ENCODE data around the gene DMBX1. TPM values are rescaled to one million over a fixed set of nuclear protein-coding genes. Genes with fewer than 3 reads are reported as not detected.

DMBX1 gene
- total RNA-seq, 2 donors from 2014 or later, result 5.7 to 16.6 TPM

DNA sequence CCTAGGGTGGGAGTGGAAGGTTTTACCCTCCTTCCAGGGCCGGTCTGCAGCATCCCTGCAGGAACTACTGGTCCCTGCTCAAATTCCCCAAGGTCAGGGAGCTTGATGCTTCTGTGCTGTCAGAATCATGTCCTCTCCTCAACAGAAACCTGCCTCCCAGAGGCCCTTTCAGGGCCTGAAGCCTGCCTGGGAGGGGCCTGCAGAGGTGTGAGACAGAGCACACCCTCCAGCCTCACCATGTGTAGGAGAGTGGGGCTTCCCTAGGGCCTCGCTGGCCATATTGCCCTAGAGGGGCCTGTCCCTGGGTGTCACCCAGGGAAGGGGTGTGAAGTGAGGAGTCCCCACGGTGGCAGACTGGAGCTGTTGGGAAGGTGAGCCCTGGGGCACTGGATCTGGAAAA, 40.7 kb downstream of the DMBX1 start:
- Histone ChIP-seq H3K4me1 (ENCODE audit: control insufficient read depth, insufficient read depth, low read length) (peaks cover 20% of the 10 kb centered on the region), H3K27me3 (ENCODE audit: control insufficient read depth, insufficient read depth, low read length, poor library complexity, severe bottlenecking) (peaks cover 92% of the 10 kb centered on the region)
- peaks cover 94% of the 10 kb centered on the region for H3K27me3 Mint-ChIP-seq (ENCODE audit: insufficient read depth)

DNA sequence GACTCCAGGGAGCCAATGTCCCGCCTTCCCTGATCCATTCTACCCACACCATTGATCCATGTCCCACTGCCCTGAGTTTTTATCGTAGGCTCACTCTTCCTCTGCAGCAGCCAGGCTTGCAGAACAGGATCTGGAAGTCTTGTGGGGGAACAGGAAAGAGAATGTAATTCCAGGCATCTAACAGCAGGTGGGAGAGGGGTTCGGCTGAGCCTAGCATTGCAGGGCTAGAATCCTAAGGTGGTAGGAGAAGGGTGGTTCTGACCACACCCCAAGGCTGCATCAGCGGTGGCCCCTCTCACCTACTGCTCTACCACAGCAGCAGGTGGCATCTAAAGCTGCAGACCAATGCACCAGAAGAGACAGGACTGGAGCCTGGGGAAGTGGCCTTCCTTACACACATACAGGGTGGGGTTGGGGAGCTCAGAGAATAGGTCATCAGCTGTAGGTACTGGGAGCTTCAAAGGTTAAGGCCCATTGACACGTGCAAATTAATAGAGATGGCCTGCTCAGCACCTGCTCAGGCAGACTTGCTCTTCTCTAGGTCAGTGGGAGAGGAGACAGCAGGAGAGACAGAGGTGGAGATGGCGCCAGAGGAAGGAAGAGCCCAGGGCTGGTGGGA, 41.3 kb downstream of the DMBX1 start:
- Mint-ChIP-seq H3K4me3 (no peak overlapping the region), H3K36me3 (ENCODE audit: low read depth) (no peaks in the 10 kb centered on the region), H3K27me3 (ENCODE audit: insufficient read depth) (peaks cover 93% of the 10 kb centered on the region), H3K9me3 (no peaks in the 10 kb centered on the region), H3K4me1 (peaks cover 25% of the 10 kb centered on the region), H3K27ac (no peak overlapping the region)
- H3K9ac ChIP-seq (ENCODE audit: extremely low read depth, low read length, poor library complexity, severe bottlenecking), result no peak overlapping the region
- peak; percentile 74 for DNase-seq
- peaks cover 94% of the 10 kb centered on the region for H3K27me3 ChIP-seq (ENCODE audit: control insufficient read depth, insufficient read depth, low read length, poor library complexity, severe bottlenecking)
- TF ChIP-seq, protein P1, sequence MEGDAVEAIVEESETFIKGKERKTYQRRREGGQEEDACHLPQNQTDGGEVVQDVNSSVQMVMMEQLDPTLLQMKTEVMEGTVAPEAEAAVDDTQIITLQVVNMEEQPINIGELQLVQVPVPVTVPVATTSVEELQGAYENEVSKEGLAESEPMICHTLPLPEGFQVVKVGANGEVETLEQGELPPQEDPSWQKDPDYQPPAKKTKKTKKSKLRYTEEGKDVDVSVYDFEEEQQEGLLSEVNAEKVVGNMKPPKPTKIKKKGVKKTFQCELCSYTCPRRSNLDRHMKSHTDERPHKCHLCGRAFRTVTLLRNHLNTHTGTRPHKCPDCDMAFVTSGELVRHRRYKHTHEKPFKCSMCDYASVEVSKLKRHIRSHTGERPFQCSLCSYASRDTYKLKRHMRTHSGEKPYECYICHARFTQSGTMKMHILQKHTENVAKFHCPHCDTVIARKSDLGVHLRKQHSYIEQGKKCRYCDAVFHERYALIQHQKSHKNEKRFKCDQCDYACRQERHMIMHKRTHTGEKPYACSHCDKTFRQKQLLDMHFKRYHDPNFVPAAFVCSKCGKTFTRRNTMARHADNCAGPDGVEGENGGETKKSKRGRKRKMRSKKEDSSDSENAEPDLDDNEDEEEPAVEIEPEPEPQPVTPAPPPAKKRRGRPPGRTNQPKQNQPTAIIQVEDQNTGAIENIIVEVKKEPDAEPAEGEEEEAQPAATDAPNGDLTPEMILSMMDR (conservative IDR thresholded peaks at IDR 0.05), result peak; percentile 58
- no peaks in the 10 kb centered on the region for H3K36me3 ChIP-seq (ENCODE audit: control insufficient read depth, insufficient read depth, low read length)
- H3K9me3 ChIP-seq (ENCODE audit: control insufficient read depth, low read length), result no peaks in the 10 kb centered on the region
- H3K27ac ChIP-seq (ENCODE audit: low read depth, low read length), result no peak overlapping the region
- peaks cover 15% of the 10 kb centered on the region for H3K4me1 ChIP-seq (ENCODE audit: control insufficient read depth, insufficient read depth, low read length)
- 55 to 63% methylated on average over 2 to 6 of the region's 6 CpGs for WGBS, 2 experiments (ENCODE audit: insufficient coverage in 1 of 2, insufficient read length in 1 of 2)
- H3K4me3 ChIP-seq (ENCODE audit: low read length), result no peak overlapping the region

More for the DNA sequence above, 40.7 kb downstream of the DMBX1 start:
- H3K27ac ChIP-seq (ENCODE audit: low read depth, low read length), result no peak overlapping the region
- H3K9ac ChIP-seq (ENCODE audit: extremely low read depth, low read length, poor library complexity, severe bottlenecking), result no peak overlapping the region
- peak; percentile 71 for DNase-seq
- H3K4me3 ChIP-seq (ENCODE audit: low read length), result no peak overlapping the region
- no peaks in the 10 kb centered on the region for H3K36me3 ChIP-seq (ENCODE audit: control insufficient read depth, insufficient read depth, low read length)
- no peak overlapping the region for H3K4me3 Mint-ChIP-seq
- H3K36me3 Mint-ChIP-seq (ENCODE audit: low read depth), result no peaks in the 10 kb centered on the region
- TF ChIP-seq, protein P1 (conservative IDR thresholded peaks at IDR 0.05), result no peak
- WGBS, 2 experiments (ENCODE audit: insufficient coverage in 1 of 2, insufficient read length in 1 of 2), result 75 to 84% methylated on average over 2 to 3 of the region's 3 CpGs
- H3K9me3 Mint-ChIP-seq, result no peaks in the 10 kb centered on the region
- no peaks in the 10 kb centered on the region for H3K9me3 ChIP-seq (ENCODE audit: control insufficient read depth, low read length)
- H3K4me1 Mint-ChIP-seq, result peaks cover 30% of the 10 kb centered on the region
- H3K27ac Mint-ChIP-seq, result no peak overlapping the region

DNA sequence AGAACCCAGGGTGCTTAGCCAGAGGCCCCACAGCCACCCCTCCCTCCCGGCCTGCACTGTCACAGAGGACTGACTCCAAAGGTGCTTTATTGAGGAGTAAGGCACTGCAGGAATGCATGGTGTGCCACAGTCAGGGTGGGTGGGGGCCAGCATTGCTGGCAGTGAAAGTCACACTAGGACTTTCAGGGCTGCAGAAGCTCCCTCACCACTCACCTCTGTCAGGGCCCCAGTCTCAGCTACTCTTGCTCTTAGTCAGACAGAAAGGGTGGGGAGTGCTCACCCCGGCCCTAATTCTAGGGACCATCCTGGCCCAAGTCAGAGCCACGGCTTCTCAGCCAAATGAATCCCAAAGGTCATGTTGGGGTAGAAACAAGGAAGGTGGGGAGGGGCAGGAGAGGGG, 42.5 kb downstream of the DMBX1 start:
- H3K27me3 ChIP-seq (ENCODE audit: control insufficient read depth, insufficient read depth, low read length, poor library complexity, severe bottlenecking), result peaks cover 94% of the 10 kb centered on the region
- peaks cover 16% of the 10 kb centered on the region for H3K4me1 Mint-ChIP-seq
- H3K9me3 Mint-ChIP-seq, result peaks cover 7% of the 10 kb centered on the region
- no peak overlapping the region for H3K27ac Mint-ChIP-seq
- H3K36me3 Mint-ChIP-seq (ENCODE audit: low read depth), result no peaks in the 10 kb centered on the region
- H3K27ac ChIP-seq (ENCODE audit: low read depth, low read length), result no peak overlapping the region
- DNase-seq, result no peak
- H3K27me3 Mint-ChIP-seq (ENCODE audit: insufficient read depth), result peaks cover 93% of the 10 kb centered on the region
- H3K36me3 ChIP-seq (ENCODE audit: control insufficient read depth, insufficient read depth, low read length), result no peaks in the 10 kb centered on the region
- H3K9me3 ChIP-seq (ENCODE audit: control insufficient read depth, low read length), result peaks cover 10% of the 10 kb centered on the region
- H3K4me3 Mint-ChIP-seq, result no peak overlapping the region
- no peak overlapping the region for H3K9ac ChIP-seq (ENCODE audit: extremely low read depth, low read length, poor library complexity, severe bottlenecking)
- TF ChIP-seq, protein P1 (conservative IDR thresholded peaks at IDR 0.05), result no peak
- H3K4me1 ChIP-seq (ENCODE audit: control insufficient read depth, insufficient read depth, low read length), result peaks cover 7% of the 10 kb centered on the region
- H3K4me3 ChIP-seq (ENCODE audit: low read length), result no peak overlapping the region
- WGBS, 2 experiments (ENCODE audit: insufficient coverage in 1 of 2, insufficient read length in 1 of 2), result 60 to 83% methylated on average over 1 to 3 of the region's 3 CpGs

Data from endodermal cell (in vitro differentiated cells).